B cell (primary cell): ENCODE measurements around the gene RPTOR.

Experiments
- CTCF ChIP-seq: fragments of 200-600 bp; IDR thresholded peaks from one replicate; pipeline ENCODE4 v1.8.0; 2022; ENCODE audit warnings: antibody characterized with exemption, mild to moderate bottlenecking
- EZH2 ChIP-seq: IDR thresholded peaks from 2 replicates; pipeline ENCODE4 v1.6.1; 2012; ENCODE audit warnings: borderline replicate concordance, low read depth, mild to moderate bottlenecking, moderate library complexity, low read length; ENCODE audit not compliant: insufficient read depth, poor library complexity, severe bottlenecking

DNA sequence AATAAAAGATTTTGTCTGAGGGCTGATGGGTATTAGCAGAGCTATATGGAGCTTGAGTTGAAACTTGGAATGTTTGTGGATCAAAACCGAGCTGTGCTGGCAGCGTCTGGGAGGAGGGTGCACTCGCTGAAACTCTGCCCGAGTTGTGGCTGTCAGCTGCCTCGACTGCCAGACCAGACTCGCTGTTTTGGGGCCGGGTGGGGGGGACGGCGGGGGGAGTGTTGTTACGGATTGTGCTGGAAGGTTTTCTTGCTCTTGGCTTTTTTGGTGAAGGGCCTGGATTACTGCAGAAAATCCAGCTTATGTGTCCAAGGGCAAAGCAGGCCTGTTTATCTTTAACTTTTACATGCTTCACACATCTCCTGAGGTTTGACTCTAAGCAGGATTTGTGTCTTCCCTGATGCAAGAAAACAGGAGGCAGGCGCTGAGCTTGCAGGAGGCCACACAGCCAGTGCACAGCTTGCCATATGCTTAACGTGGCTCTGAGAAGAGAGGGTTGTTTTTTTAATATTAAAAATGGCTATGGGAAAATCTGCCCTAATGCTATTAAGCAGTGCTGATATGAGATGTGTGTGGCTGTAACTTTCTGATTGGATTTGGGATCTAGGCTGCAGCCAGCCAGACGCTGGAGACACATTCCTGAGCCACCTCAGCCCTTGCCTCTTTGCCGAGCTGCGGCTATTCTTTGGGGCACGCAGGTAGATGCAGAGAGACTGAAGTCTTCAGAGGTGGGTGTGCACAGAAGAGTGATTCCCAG lies 20.5 kb upstream of the RPTOR start:
- TF ChIP-seq CTCF, result no peak
- TF ChIP-seq EZH2, result no peak
